HepG2 (cell line): Measurements from ENCODE around the gene ANKRD2.

ENCODE experiments used
- ATF7-NPFF ChIP-seq: sonication (generic); formaldehyde crosslinking; IDR thresholded peaks from 2 replicates; pipeline ENCODE4 v1.8.1; 2023; ENCODE audit warnings: mild to moderate bottlenecking, low read depth, missing genetic modification reagents, moderate library complexity
- CREB1 ChIP-seq, 2 experiments: fragments of 450-650 bp in 1 of 2; IDR thresholded peaks; 2 replicates each; pipeline ENCODE4 v1.6.1; 2016 to 2017; ENCODE audit warnings: control low read depth in 1 of 2, mild to moderate bottlenecking in 1 of 2, missing compliant biosample characterization in 1 of 2, missing genetic modification characterization in 1 of 2
- CREM ChIP-seq, 2 experiments: sonication (generic) in 1 of 2; formaldehyde crosslinking in 1 of 2; IDR thresholded peaks; 2 replicates each; pipeline versions ENCODE4 v1.4.0 to v1.6.1; 2016 to 2020; ENCODE audit warnings: antibody characterized with exemption in 1 of 2, mild to moderate bottlenecking in 1 of 2, missing genetic modification reagents in 1 of 2
- GATA4 ChIP-seq: sonication (generic); IDR thresholded peaks from 2 replicates; pipeline ENCODE4 v1.6.1; 2016; ENCODE audit warnings: antibody characterized with exemption, low read depth, borderline replicate concordance
- MTA1 ChIP-seq: sonication (generic); formaldehyde crosslinking; IDR thresholded peaks from 2 replicates; pipeline ENCODE4 v1.4.0; 2020; ENCODE audit warnings: missing genetic modification reagents, mild to moderate bottlenecking, borderline replicate concordance
- RFX5 ChIP-seq: IDR thresholded peaks from 2 replicates; pipeline ENCODE4 v1.6.1; 2011; ENCODE audit warnings: low read depth, low read length, improper control_type of control experiment
- SMARCC2 ChIP-seq: fragments of 450-650 bp; IDR thresholded peaks from 2 replicates; pipeline ENCODE4 v1.6.1; 2017; ENCODE audit warnings: antibody characterized with exemption, mild to moderate bottlenecking
- TARDBP ChIP-seq: sonication (generic); formaldehyde crosslinking; IDR thresholded peaks from 2 replicates; pipeline ENCODE4 v1.8.0; 2022; ENCODE audit warnings: mild to moderate bottlenecking, missing genetic modification reagents
- ZBTB21 ChIP-seq: sonication (generic); formaldehyde crosslinking; IDR thresholded peaks from 2 replicates; pipeline ENCODE4 v1.4.0; 2020; ENCODE audit warnings: missing genetic modification reagents
- TF ChIP-seq, protein P1 (sequence below): sonication (generic); formaldehyde crosslinking; IDR thresholded peaks from 2 replicates; pipeline ENCODE4 v1.5.0; 2020; ENCODE audit warnings: mild to moderate bottlenecking, missing genetic modification reagents, moderate library complexity
- TF ChIP-seq, protein P2 (sequence below): sonication (generic); formaldehyde crosslinking; IDR thresholded peaks from 2 replicates; pipeline ENCODE4 v1.8.1; 2023; ENCODE audit warnings: mild to moderate bottlenecking, missing genetic modification reagents

DNA sequence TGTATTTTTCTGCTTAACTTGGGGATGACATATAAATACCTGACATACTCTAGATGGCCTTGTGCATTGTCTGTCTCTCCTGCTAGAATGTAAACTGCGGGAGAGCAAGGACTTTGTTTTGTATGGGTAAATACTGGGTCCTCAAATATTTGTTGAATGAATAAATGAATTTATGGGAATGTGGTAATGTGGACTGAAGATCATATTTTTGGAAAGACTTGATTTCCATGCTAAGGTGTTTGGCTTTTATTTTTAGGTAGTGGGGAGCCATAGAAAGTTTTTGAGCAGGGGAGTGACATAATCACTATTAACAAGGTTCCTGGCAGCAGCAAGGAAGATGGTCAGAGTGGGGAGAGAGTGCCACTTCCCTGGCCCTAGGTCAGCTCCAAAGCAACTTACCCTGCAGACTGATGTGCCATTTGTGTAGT lies 46.9 kb upstream of the ANKRD2 start:
- no peak for TF ChIP-seq GATA4
- TF ChIP-seq, protein P1, sequence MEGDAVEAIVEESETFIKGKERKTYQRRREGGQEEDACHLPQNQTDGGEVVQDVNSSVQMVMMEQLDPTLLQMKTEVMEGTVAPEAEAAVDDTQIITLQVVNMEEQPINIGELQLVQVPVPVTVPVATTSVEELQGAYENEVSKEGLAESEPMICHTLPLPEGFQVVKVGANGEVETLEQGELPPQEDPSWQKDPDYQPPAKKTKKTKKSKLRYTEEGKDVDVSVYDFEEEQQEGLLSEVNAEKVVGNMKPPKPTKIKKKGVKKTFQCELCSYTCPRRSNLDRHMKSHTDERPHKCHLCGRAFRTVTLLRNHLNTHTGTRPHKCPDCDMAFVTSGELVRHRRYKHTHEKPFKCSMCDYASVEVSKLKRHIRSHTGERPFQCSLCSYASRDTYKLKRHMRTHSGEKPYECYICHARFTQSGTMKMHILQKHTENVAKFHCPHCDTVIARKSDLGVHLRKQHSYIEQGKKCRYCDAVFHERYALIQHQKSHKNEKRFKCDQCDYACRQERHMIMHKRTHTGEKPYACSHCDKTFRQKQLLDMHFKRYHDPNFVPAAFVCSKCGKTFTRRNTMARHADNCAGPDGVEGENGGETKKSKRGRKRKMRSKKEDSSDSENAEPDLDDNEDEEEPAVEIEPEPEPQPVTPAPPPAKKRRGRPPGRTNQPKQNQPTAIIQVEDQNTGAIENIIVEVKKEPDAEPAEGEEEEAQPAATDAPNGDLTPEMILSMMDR (CRISPR knock-in tag) = no peak
- no peak for TF ChIP-seq MTA1 (CRISPR knock-in tag)
- no peak for TF ChIP-seq SMARCC2
- no peak for TF ChIP-seq CREB1 (IDR thresholded peaks at IDR 0.05)
- TF ChIP-seq CREB1 (CRISPR knock-in tag; IDR thresholded peaks at IDR 0.05) = no peak
- TF ChIP-seq CREM (IDR thresholded peaks at IDR 0.05) = no peak
- no peak for TF ChIP-seq CREM (CRISPR knock-in tag; IDR thresholded peaks at IDR 0.05)
- no peak for TF ChIP-seq RFX5
- TF ChIP-seq TARDBP (CRISPR knock-in tag) = no peak
- TF ChIP-seq ATF7-NPFF = no peak
- TF ChIP-seq ZBTB21 = no peak
- TF ChIP-seq, protein P2, sequence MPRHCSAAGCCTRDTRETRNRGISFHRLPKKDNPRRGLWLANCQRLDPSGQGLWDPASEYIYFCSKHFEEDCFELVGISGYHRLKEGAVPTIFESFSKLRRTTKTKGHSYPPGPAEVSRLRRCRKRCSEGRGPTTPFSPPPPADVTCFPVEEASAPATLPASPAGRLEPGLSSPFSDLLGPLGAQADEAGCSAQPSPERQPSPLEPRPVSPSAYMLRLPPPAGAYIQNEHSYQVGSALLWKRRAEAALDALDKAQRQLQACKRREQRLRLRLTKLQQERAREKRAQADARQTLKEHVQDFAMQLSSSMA (CRISPR knock-in tag) = no peak
